Kidney (tissue), 14 donors: Measurements from ENCODE around the gene SVBP. TPM values are rescaled to one million over a fixed set of nuclear protein-coding genes. Genes with fewer than 3 reads are reported as not detected.
A peak's percentile ranks its signal among the peaks of the same experiment; 100 is the strongest.

Experiments
- DNase-seq, 5 donors: peaks; one replicate each; pipeline ENCODE4 v3.0.0-alpha.2; 2013 to 2020
- FAIRE-seq: peaks from 2 replicates; lab custom pipeline; 2012; peaks lifted over from hg19 to GRCh38; lab: Jason Lieb, UNC
- H3K27ac ChIP-seq, 2 donors: one replicate each; pipeline ENCODE4 v1.7.0; 2013; ENCODE audit warnings: low read depth in 2 of 2, low read length in 2 of 2, inconsistent platforms in 1 of 2
- H3K27me3 ChIP-seq: one replicate; pipeline ENCODE4 v1.7.1; 2013; ENCODE audit warnings: low read length, inconsistent platforms; ENCODE audit not compliant: control insufficient read depth, insufficient read depth
- H3K36me3 ChIP-seq, 3 donors: one replicate each; pipeline versions ENCODE4 v1.7.0 to v1.7.1; 2013; ENCODE audit warnings: low read length in 3 of 3, control low read depth in 1 of 3, inconsistent platforms in 1 of 3; ENCODE audit not compliant: insufficient read depth in 3 of 3, control insufficient read depth in 2 of 3
- H3K4me1 ChIP-seq, 3 donors: one replicate each; pipeline versions ENCODE4 v1.7.0 to v1.7.1; 2013; ENCODE audit warnings: low read length in 3 of 3, inconsistent platforms in 1 of 3, low read depth in 1 of 3; ENCODE audit not compliant: control insufficient read depth in 2 of 3, insufficient read depth in 2 of 3
- H3K4me3 ChIP-seq, 3 donors: one replicate each; pipeline versions ENCODE4 v1.7.0 to v1.8.1; 2013; ENCODE audit warnings: low read length in 3 of 3, control low read depth in 1 of 3, inconsistent platforms in 1 of 3
- H3K9ac ChIP-seq, 3 donors: one replicate each; pipeline versions ENCODE4 v1.7.0 to v1.7.1; 2013; ENCODE audit warnings: low read length in 3 of 3, control low read depth in 1 of 3, inconsistent platforms in 1 of 3
- H3K9me3 ChIP-seq, 3 donors: one replicate each; pipeline versions ENCODE4 v1.7.0 to v1.7.1; 2013; ENCODE audit warnings: low read length in 3 of 3, control low read depth in 1 of 3, inconsistent platforms in 1 of 3; ENCODE audit not compliant: control insufficient read depth in 2 of 3, insufficient read depth in 1 of 3
- CTCF ChIP-seq: IDR thresholded peaks from 3 replicates; pipeline ENCODE4 v1.5.1; 2012; ENCODE audit warnings: mild to moderate bottlenecking, moderate library complexity, borderline replicate concordance; ENCODE audit not compliant: insufficient read depth; ENCODE audit errors: extremely low read depth
- intact Hi-C: fragments of 100-400 bp; cut with DNase I; formaldehyde crosslinking; loops from one replicate; pipeline ENCODE4 v1.11.1; 2022
- polyA plus RNA-seq: library from polyadenylated mRNA; stranded (reverse); fragments of 350-450 nt; fragmentation: Illumina TruSeq; extraction: RNeasy Lipid Tissue Mini Kit (QIAGEN cat#74804); gene quantifications from one replicate; pipeline ENCODE4 v1.2.3, GENCODE V29; 2014; ENCODE audit warnings: low read depth, low replicate concordance; ENCODE audit not compliant: insufficient read depth
- total RNA-seq: library from RNA; stranded (reverse); fragmentation: NEBNext Ultra II Directional; extraction: Animal tissue kit (Norgen Biotek cat#: 25700); gene quantifications from one replicate; pipeline ENCODE4 v1.2.1, GENCODE V29; 2021
- donor health status: control.
- donor health status: control.
- donor health status: control.
- donor health status: control.
- donor health status: control.
- donor health status: DM: yes; HTN: yes; CAD: no.
- donor health status: Normal renal cell carcinoma (clear cell type).

SVBP gene
- total and polyA plus RNA-seq, 2 donors from 2014 or later = 15.5 to 36.8 TPM

- Histone ChIP-seq H3K9me3 (no peaks in the 10 kb centered on the region), H3K9ac (peak overlapping the region; percentile 75 to 84 (median 81)), H3K4me3 (peak overlapping the region; percentile 75 to 90 (median 87)), H3K4me1 (peaks cover 0 to 9% (median 6%) of the 10 kb centered on the region in 3 donors), H3K27me3 (no peaks in the 10 kb centered on the region), H3K36me3 (peaks cover 9 to 13% (median 12%) of the 10 kb centered on the region in 3 donors), H3K27ac (no peak overlapping the region)
- DNase-seq (no peak), FAIRE-seq (no peak)
- intact Hi-C loops = no loop called here
- no peak for TF ChIP-seq CTCF
These were observed 30.0 kb upstream of the SVBP start for GRCh38 chr1:42847111-42847595.

DNA sequence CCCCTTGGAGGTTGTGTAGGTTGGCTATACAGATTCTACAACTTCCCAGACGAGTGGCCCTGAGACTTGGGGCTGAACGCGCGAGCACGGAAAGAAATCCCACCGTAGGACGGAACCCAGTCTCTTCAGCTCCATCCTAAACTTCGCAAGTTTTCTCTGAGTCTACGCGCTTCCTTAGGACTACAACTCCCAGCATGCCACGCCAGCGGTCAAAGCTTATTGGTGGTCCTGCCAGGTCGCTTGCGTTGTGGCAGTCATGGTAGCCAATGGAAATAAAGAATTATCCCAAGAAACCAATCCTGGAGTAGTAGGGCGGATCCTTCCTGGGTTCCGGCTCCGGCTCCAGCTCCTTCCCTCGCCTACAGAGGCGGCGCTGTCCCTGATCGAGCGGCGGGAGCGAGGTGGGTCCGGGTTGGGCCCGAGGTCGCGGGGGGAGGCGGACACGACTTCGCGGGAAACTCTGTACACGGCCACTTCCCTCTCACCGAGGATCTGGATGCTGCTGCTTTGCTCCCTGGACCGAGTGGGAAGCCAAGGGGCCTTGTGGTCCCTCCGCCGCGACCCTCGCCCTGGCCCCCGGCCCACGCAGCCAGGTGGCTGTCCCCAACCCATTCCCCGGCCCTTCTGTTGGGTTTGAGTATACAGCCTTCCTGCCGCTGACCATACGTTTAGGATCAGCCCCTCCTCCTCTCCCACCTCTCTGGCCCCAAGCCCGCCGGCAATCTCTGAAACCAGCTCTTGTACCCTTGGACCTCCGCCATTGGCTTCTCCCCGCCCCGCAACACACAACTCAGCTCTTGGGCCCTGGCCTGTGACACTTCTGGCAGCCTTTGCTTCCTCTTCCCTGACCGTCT, 29.3 kb upstream of the SVBP start, which contains the start of gene ZNF691:
TSS of gene ZNF691 (plus strand) at position 357 of the 854 bp plus-strand sequence. CDS start 3,046 bp downstream, outside the sequence.
- peak within 1 kb of the TSS; percentile 75 to 90 (median 87) for H3K4me3 ChIP-seq
- intact Hi-C loops = no loop called here
- H3K27me3 ChIP-seq = no peaks in the 10 kb centered on the region
- H3K36me3 ChIP-seq = peaks cover 5 to 12% (median 9%) of the 10 kb centered on the region in 3 donors
- no peaks in the 10 kb centered on the region for H3K9me3 ChIP-seq
- DNase-seq = peak; percentile 95 to 99 (median 97)
- H3K27ac ChIP-seq = peak within 1 kb of the TSS in 1 of 2 donors; percentile 58
- FAIRE-seq = peak; percentile 89
- H3K9ac ChIP-seq = peak within 1 kb of the TSS; percentile 75 to 84 (median 81)
- TF ChIP-seq CTCF = peak; percentile 41
- H3K4me1 ChIP-seq = peaks cover 0 to 9% (median 6%) of the 10 kb centered on the region in 3 donors

DNA sequence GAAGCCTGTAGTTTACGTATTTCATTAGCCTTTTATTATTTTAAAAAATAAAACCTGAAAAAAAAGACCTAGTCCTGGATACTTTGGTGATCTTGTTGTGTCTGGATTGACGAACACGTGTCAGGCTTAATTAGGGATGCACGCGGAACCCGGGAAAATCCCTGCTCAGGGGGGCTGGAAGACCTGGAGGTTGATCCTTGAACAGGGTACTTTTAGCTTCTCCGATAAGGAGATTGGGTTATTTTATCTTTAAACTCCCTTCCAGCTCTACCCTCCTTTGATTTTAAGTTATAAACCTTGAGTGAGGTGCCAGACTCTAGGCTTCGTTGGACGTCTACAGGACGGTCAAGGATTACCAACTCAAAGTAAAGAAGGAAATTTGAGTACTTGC, 28.7 kb upstream of the SVBP start:
- Histone ChIP-seq H3K36me3 (peaks cover 5 to 10% (median 6%) of the 10 kb centered on the region in 3 donors), H3K4me3 (peak overlapping the region; percentile 72 to 90 (median 84)), H3K27ac (no peak overlapping the region), H3K27me3 (no peaks in the 10 kb centered on the region), H3K9me3 (no peaks in the 10 kb centered on the region), H3K4me1 (peaks cover 0 to 9% (median 6%) of the 10 kb centered on the region in 3 donors), H3K9ac (peak overlapping the region in 2 of 3 donors; percentile 60 to 66)
- FAIRE-seq (no peak), DNase-seq (no peak)
- no peak for TF ChIP-seq CTCF
- intact Hi-C loops = no loop called here
